Fibroblast of lung (primary cell): Measurements from ENCODE around the gene CHRM1.

Experiments
- CTCF ChIP-seq, 2 donors: IDR thresholded peaks in 1 of 2; conservative IDR thresholded peaks in 1 of 2; 1 replicate in 1 of 2; 2 replicates in 1 of 2; pipeline ENCODE4 v1.5.1; 2011 to 2012; ENCODE audit warnings: low read length in 2 of 2, control low read depth in 1 of 2, inconsistent platforms in 1 of 2, low read depth in 1 of 2, mild to moderate bottlenecking in 1 of 2
- EZH2 ChIP-seq: IDR thresholded peaks from 2 replicates; pipeline ENCODE4 v1.5.1; 2012; ENCODE audit warnings: low read length, control low read depth, mild to moderate bottlenecking; ENCODE audit errors: missing control alignments

DNA sequence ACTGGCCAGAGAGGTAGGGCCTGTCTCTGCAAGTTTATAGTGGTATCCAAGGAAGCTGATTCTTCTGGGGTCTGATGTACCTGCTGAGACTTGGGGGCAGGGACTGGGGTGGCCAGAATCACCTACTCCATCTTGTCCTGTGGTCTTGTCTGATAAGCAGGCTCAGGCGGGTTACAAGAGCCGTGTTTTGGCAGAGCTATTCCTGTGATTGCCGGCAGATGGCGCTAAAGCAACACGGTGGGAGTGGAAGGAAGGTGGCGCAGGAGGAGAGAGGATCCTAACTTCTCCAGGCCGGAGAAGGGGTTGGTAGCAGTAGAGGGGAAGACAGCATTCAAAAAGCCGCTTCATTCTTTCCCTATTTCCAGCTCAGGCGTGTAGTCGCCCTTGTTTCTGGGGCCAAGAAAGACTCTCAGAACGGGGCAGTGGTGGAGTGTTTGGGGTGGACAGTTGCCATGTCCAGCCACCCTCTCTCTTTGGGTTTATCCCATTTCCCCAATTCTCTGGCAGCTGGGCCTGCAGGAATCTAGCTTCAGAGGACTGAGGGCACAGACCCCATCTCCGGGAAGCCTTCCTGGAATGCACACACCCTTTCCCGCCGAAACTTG, 15.1 kb downstream of the CHRM1 start:
- peak; percentile 100 for TF ChIP-seq CTCF (conservative IDR thresholded peaks at IDR 0.05 in 1 of 2, IDR thresholded peaks at IDR 0.05 in 1 of 2; ENCODE audit: low read depth in 1 of 2, low read length in 2 of 2)
- no peak for TF ChIP-seq EZH2
